Astrocyte of the spinal cord (primary cell): ENCODE results near the gene LRRC17.
"Not testable (repeated sequence)": the region's sequence is repeated elsewhere in the genome, so short reads cannot be mapped to it uniquely, and the experiment has no call there.

Source experiments
- DNase-seq: peaks from one replicate; pipeline ENCODE4 v3.0.0; 2011; ENCODE audit warnings: low read depth, low spot score
- H3K4me3 ChIP-seq: 2 replicates; pipeline ENCODE4 v1.5.1; 2011; ENCODE audit warnings: low read depth, mild to moderate bottlenecking, low read length, moderate library complexity
- in situ Hi-C: cut with HindIII; loops from 2 replicates; pipeline ENCODE4 v1.10.0; 2017; ENCODE audit warnings: low sequenced_read_pairs
- TF ChIP-seq, protein P1 (sequence below): IDR thresholded peaks from 2 replicates; pipeline ENCODE4 v1.5.1; 2012; ENCODE audit warnings: low read depth, mild to moderate bottlenecking, low read length, inconsistent platforms

Gene LRRC17

DNA sequence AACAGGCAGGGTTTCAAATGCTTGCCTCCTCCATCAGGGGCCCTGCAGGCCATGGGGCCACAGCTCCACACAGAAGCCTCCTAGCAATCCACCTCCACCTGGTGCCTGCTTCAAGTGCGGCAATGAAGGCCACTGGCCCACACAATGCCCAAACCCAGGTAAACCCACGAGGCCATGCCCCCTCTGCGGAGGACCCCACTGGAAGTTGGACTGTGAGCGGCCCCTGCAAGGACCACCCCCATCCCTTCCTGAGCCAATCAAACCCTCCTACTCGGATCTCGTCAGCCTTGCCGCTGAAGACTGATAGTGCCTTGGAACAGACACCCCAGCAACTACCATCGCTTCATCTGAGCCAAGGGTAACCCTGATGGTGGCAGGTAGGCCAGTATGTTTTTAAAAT, 63.1 kb downstream of the LRRC17 start:
- no peak for DNase-seq
- in situ Hi-C loops = no loop called here
- TF ChIP-seq, protein P1, sequence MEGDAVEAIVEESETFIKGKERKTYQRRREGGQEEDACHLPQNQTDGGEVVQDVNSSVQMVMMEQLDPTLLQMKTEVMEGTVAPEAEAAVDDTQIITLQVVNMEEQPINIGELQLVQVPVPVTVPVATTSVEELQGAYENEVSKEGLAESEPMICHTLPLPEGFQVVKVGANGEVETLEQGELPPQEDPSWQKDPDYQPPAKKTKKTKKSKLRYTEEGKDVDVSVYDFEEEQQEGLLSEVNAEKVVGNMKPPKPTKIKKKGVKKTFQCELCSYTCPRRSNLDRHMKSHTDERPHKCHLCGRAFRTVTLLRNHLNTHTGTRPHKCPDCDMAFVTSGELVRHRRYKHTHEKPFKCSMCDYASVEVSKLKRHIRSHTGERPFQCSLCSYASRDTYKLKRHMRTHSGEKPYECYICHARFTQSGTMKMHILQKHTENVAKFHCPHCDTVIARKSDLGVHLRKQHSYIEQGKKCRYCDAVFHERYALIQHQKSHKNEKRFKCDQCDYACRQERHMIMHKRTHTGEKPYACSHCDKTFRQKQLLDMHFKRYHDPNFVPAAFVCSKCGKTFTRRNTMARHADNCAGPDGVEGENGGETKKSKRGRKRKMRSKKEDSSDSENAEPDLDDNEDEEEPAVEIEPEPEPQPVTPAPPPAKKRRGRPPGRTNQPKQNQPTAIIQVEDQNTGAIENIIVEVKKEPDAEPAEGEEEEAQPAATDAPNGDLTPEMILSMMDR = no peak
- no peak overlapping the region for H3K4me3 ChIP-seq

DNA sequence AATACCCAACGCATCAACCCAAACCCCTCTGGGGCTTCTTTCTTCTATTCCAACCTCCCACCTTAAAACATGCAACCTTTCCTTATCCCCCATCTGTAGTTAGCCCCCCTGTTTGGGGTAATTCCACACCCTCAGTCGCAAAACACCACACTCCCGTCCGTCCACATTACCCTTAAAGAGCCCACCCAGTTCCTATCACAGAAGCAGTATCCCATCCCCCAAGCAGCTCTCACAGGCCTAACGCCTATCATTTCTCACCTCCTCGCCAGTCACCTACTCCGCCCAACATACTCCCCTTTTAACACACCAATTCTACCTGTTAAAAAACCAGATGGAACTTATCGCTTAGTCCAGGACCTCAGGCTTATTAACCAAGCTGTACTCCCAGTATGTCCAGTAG, 63.7 kb downstream of the LRRC17 start:
- DNase-seq = no peak
- TF ChIP-seq, protein P1 = no peak
- in situ Hi-C loops = no loop called here
- H3K4me3 ChIP-seq = no peak overlapping the region

DNA sequence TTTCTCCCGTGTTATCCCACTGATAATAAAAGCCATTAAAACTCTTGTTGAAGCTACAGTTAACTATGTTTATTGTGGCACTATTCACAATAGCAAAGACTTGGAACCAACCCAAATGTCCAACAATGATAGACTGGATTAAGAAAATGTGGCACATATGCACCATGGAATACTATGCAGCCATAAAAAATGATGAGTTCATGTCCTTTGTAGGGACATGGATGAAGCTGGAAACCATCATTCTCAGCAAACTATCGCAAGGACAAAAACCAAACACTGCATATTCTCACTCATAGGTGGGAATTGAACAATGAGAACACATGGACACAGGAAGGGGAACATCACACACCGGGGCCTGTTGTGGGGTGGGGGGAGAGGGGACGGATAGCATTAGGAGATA, 64.8 kb downstream of the LRRC17 start:
- H3K4me3 ChIP-seq, DNase-seq, in situ Hi-C loops: not testable (repeated sequence)

DNA sequence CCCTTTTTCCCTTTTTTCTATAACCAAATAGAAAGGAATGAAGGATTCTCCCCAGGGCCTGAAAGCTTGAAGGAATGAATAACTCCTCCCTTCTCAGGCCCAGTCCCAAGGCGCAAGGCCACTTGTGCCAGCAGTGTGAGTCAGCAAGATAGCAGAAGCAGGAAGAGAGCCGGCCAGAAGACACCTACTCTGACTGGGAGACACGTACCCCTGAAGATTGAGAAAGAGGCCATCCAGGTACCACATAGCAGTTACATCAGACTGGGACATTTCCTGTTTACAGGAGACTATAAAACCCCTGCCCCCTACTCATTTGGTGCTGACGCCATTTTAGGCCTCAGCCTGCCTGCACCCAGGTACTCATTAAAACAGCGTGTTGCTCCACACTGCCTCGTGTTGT, 65.5 kb downstream of the LRRC17 start:
- in situ Hi-C loops = no loop called here
- DNase-seq = peak; percentile 58
- TF ChIP-seq, protein P1 = no peak

DNA sequence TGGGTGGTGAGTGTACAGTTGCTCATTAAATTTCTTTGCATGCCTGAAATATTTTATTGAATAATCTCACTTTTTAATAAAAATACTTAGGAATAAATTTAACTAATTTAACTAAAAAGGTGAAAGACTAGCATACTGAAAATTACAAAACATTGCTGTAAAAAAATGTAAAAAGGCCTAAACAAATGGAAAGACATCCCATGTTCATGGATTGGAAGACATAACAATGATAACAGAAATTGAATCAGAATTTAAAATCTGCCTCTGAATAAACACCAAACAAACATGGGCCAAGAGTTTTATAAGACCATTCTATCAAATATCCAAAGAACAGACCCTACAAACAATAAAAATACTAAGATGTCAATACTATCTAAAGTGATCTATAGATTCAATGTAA, 66.9 kb downstream of the LRRC17 start:
- in situ Hi-C loops = no loop called here
- H3K4me3 ChIP-seq = no peak overlapping the region
- TF ChIP-seq, protein P1 = no peak
- no peak for DNase-seq

More for the DNA sequence above, 65.5 kb downstream of the LRRC17 start:
- no peak overlapping the region for H3K4me3 ChIP-seq

DNA sequence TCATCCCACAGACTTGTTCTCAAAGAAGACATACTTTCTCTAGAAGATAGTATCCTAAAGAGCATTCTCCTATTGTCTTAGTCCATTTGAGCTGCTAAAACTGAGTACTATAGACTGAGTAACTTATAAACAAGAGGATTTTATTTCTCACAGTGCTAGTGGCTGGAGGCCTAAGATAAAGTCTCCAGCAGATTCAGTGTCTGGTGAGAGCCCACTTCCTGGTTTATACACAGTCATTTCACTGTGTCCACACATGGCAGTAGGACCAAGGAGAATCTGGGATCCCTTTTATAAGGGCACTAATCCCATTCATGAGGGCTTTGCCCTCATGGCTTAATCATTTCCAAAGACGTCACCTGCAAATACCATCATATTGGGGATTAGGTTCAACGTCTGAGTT, 68.7 kb downstream of the LRRC17 start:
- no peak for DNase-seq
- H3K4me3 ChIP-seq = no peak overlapping the region
- in situ Hi-C loops = no loop called here
- TF ChIP-seq, protein P1 = no peak

DNA sequence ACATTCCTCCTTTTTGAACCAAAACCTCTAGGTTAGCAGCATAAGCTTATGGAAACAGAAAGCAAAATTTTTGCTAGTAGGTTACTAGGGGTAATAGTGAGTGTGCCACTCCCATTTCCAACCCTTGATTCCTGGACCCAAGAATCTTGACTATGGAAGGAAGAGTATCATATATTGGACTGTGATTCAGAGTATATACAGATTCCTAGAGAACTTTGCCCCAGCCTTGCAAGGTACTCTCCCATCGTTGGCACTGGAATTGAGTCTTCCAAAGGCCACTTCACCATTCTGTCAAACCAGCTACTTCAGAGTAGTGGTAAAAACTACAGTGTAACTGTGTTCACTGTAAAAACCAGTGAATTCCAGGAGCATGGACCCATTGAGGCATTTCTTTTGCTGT, 69.4 kb downstream of the LRRC17 start:
- H3K4me3 ChIP-seq = no peak overlapping the region
- DNase-seq = no peak
- in situ Hi-C loops = no loop called here
- TF ChIP-seq, protein P1 = no peak
